ENCODE results near the gene ACOXL.

GRCh38 chr2:110729106-110729505 is 3.3 kb upstream of the ACOXL start:
- TF ChIP-seq EZH2phosphoT487 (conservative IDR thresholded peaks at IDR 0.05; ENCODE audit: low read length): no peak
- TF ChIP-seq, protein P1, sequence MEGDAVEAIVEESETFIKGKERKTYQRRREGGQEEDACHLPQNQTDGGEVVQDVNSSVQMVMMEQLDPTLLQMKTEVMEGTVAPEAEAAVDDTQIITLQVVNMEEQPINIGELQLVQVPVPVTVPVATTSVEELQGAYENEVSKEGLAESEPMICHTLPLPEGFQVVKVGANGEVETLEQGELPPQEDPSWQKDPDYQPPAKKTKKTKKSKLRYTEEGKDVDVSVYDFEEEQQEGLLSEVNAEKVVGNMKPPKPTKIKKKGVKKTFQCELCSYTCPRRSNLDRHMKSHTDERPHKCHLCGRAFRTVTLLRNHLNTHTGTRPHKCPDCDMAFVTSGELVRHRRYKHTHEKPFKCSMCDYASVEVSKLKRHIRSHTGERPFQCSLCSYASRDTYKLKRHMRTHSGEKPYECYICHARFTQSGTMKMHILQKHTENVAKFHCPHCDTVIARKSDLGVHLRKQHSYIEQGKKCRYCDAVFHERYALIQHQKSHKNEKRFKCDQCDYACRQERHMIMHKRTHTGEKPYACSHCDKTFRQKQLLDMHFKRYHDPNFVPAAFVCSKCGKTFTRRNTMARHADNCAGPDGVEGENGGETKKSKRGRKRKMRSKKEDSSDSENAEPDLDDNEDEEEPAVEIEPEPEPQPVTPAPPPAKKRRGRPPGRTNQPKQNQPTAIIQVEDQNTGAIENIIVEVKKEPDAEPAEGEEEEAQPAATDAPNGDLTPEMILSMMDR (IDR thresholded peaks at IDR 0.05; ENCODE audit: insufficient read depth, low read length, poor library complexity, severe bottlenecking): no peak
